Adipose tissue (tissue), 3 donors: ENCODE measurements around the gene ADAP1. TPM values are rescaled to one million over a fixed set of nuclear protein-coding genes. Genes with fewer than 3 reads are reported as not detected.

Experiments used
- H3K27ac ChIP-seq: one replicate; pipeline ENCODE4 v1.5.1; 2013; ENCODE audit warnings: low read depth, low read length
- WGBS, 3 donors: extraction: QIAGEN DNeasy Blood & Tissue Kit; methylation state at CpG; one replicate each; pipeline ENCODE4 v1.1.7; 2013; 5-methylcytosine and 5-hydroxymethylcytosine counted together
- polyA plus RNA-seq, 3 donors: library from polyadenylated mRNA; stranded (reverse); fragments of 200-250 nt; gene quantifications; one replicate each; pipeline ENCODE4 v1.2.3, GENCODE V29; 2013
- donor health status: healthy with polysubstance abuse.
- donor health status: Bipolar disorder and iron deficiency.
- donor health status: healthy.

The ADAP1 gene
- polyA plus RNA-seq, 3 donors, result 8.7 to 11.7 (median 9.8) TPM

DNA sequence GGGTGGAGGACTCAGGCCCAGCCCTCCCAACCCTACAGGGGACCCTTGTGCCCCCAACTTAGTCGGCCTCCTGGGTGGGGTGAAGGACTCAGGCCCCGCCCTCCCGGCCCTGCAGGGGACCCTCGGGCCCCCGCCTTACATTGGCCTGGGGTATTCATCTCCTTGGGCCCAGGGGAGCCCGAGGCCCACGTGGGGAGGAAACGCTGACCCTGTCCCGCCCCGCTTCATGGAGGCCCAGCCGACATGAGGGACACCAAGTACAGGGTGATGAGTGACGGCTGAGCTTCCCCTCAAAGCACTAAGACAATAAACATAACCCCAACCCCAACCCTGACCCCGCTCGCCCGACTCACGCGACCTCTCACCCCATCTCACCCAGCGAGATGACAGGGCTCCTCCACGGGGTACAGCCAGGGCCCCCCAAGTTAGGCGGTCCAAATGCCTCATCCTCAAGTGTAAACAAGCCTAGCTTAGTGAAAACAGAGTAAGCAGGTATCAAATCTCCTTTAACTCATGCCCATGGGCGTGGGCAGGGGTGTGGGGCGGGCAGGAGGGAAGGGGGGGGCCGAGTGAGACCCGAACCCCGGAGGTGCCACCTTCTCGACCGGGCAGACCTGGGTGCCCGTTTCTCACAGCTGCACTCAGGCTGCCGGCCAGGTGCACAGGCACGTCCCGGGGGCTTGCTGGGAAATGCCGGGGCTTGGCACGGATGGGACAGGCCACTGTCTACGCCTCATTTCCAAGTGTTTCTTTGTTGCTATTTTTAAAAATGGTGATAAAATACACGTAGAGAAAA is 36.7 kb upstream of the ADAP1 start:
- 58 to 71% (median 65%) methylated on average over 33 to 35 of the region's 35 CpGs for WGBS, 3 donors
- no peak overlapping the region for H3K27ac ChIP-seq

- no peak overlapping the region for H3K27ac ChIP-seq
- WGBS, 3 donors, result 74 to 83% (median 77%) methylated on average over 35 to 36 of the region's 36 CpGs
These were observed 36.0 kb upstream of the ADAP1 start for GRCh38 chr7:990352-990932.

DNA sequence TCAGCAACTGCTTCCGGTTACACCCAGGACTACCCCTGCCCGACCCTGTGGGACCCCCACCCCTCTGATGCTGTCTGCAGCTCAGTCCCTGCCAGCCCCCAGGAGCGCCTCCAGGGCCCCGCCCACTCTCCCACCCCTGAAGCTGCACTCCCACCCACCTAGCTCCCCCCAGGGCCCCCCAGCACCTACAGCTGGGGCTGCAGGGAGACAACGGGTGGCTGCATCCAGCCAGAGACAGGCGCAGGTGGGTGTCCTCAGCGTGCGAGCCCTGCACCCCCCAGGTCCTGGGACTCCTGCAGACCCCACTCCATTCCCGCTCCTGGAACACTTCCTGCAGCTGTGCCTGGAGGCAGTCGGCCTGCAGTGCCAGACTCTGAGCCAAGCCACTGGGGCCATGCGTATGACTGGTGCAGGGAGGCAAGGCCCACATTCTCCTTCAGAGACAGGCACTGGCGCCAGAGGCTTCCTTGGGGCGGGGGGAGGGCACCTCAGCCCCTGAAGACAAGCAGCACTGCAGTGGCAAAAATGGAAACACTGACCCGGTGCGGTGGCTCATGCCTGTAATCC is 34.6 kb upstream of the ADAP1 start:
- WGBS, 3 donors, result 57 to 70% (median 59%) methylated on average over 15 of the region's 15 CpGs
- H3K27ac ChIP-seq, result no peak overlapping the region

DNA sequence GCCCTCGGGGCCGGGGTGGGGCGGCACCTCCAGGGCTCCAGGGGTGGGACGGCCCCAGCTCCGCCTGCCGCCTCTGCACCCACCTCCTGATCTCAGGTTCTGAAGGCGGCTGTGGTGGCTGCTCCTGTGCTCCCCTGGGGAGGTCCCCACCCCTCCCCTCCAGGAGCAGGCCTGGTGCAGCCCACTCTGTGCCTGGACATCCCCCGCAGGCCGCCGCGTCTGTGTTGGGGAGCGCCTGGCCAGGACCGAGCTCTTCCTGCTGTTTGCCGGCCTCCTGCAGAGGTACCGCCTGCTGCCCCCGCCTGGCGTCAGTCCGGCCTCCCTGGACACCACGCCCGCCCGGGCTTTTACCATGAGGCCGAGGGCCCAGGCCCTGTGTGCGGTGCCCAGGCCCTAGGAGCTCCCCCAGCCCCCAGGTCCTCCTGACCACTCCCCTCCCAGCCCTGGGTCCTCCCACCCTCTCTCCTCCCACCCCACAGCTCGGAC is 34.0 kb upstream of the ADAP1 start:
- WGBS, 3 donors, result 10 to 41% (median 15%) methylated on average over 22 to 24 of the region's 24 CpGs
- H3K27ac ChIP-seq, result no peak overlapping the region

GRCh38 chr7:987909-988308 is 33.4 kb upstream of the ADAP1 start:
- WGBS, 3 donors, result 33 to 47% (median 34%) methylated on average over 6 of the region's 6 CpGs

GRCh38 chr7:986766-987751 is 32.6 kb upstream of the ADAP1 start:
- H3K27ac ChIP-seq, result no peak overlapping the region
- 80 to 85% (median 85%) methylated on average over 48 to 56 of the region's 56 CpGs for WGBS, 3 donors

More at GRCh38 chr7:987909-988308, 33.4 kb upstream of the ADAP1 start:
- H3K27ac ChIP-seq, result no peak overlapping the region

GRCh38 chr7:985915-986741 is 31.6 kb upstream of the ADAP1 start:
- no peak overlapping the region for H3K27ac ChIP-seq
- 34 to 54% (median 53%) methylated on average over 41 of the region's 41 CpGs for WGBS, 3 donors

DNA sequence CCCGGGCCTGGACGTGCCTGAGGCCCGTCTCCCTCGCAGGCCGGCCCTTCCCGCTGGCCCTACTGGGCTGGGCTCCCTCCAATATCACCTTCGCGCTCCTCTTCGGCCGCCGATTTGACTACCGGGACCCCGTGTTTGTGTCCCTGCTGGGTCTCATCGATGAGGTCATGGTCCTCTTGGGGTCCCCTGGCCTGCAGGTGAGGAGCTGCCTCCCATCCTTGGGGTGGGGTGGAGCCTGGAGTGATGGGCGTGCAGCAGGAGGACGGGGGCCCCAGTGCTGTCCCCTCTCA is 30.6 kb upstream of the ADAP1 start:
- 76 to 84% (median 81%) methylated on average over 10 to 16 of the region's 16 CpGs for WGBS, 3 donors
- H3K27ac ChIP-seq, result no peak overlapping the region

DNA sequence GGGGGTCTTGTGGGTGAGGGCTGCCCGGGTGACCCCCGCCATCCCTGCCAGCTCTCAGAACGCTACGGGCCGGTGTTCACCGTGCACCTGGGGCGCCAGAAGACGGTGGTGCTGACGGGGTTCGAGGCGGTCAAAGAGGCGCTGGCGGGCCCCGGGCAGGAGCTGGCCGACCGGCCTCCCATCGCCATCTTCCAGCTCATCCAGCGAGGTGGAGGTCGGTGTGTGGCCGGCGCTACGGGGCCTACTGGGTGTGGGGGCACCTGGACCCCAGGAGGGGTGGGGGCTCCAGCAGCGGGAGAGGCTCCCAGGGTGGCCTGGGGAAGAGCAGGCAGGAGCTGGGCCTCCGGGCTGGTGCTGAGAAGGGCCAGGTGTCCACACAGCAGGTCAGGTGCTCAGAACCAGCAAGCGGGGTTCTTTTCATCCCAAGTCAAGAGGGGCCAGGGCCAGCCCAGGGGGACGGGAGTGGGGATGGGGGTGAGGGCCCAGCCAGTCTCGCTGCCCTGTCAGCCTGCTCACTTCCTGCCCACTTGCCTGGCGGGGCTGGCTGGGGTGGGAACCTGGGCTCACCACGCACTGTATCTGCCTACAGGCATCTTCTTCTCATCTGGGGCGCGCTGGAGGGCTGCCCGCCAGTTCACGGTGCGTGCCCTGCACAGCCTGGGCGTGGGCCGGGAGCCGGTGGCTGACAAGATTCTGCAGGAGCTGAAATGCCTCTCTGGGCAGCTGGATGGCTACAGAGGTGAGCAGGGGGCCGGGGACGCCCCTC is 30.1 kb upstream of the ADAP1 start:
- H3K27ac ChIP-seq, result no peak overlapping the region
- 85 to 90% (median 89%) methylated on average over 34 to 39 of the region's 39 CpGs for WGBS, 3 donors

DNA sequence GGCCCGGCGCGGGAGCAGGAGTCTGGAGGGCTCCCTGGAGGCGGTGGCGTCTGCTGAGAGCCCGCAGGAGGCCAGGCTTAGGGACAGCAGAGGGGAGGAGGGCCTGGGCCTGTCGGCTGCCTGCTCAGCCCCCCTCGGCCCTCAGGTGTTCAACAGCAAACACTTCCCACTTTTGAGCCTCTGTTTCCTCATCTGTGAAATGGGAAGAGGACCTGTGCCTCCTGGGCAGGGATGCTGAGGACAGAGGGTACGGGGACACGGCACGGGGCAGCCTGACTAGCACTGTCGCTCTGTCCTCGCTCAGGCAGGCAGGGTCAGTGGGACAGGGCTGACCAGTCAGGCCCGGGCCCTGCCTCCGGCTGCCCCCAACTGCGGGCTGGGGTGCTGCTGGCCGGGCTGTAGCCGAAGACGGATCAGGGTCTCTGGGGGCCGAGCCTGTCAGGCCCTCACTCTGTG is 29.2 kb upstream of the ADAP1 start:
- WGBS, 3 donors, result 85 to 90% (median 87%) methylated on average over 20 of the region's 20 CpGs
- no peak overlapping the region for H3K27ac ChIP-seq

DNA sequence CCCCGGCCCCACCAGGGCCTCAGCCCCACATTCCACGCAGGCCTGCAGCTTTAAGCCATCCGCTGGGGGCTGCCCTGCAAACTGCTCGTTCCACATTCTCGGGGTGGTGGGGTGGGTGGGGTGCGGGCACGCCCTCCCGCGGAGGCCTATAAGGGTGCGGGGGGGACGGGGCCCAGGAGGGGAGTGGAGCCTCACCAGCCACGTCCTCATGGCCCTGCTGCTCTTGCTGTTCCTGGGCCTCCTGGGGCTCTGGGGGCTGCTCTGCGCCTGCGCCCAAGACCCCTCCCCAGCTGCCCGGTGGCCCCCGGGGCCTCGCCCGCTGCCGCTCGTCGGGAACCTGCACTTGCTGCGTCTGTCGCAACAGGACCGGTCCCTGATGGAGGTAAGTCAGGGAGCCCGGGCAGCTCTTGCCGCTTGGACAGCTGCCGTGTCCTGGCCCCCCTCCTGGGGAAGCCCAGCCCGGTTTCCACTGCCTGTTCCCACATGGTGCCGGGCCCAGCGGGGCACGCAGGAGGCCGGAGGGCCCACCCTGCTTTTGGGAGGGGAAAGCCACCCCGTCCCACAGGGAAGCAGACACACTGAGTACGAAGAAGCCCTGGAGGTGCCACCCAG is 28.6 kb upstream of the ADAP1 start, which contains the start of gene CYP2W1:
Gene CYP2W1, plus strand, starts transcription at position 178 of the 612 bp plus-strand sequence. Its CDS starts 31 bp downstream, at position 209.
- WGBS, 3 donors, result 48 to 60% (median 56%) methylated on average over 27 to 34 of the region's 34 CpGs
- no peak within 1 kb of the TSS for H3K27ac ChIP-seq

- no peak overlapping the region for H3K27ac ChIP-seq
- WGBS, 3 donors, result 70 to 78% (median 76%) methylated on average over 10 of the region's 10 CpGs
These were observed 28.1 kb upstream of the ADAP1 start for GRCh38 chr7:982511-983003.

DNA sequence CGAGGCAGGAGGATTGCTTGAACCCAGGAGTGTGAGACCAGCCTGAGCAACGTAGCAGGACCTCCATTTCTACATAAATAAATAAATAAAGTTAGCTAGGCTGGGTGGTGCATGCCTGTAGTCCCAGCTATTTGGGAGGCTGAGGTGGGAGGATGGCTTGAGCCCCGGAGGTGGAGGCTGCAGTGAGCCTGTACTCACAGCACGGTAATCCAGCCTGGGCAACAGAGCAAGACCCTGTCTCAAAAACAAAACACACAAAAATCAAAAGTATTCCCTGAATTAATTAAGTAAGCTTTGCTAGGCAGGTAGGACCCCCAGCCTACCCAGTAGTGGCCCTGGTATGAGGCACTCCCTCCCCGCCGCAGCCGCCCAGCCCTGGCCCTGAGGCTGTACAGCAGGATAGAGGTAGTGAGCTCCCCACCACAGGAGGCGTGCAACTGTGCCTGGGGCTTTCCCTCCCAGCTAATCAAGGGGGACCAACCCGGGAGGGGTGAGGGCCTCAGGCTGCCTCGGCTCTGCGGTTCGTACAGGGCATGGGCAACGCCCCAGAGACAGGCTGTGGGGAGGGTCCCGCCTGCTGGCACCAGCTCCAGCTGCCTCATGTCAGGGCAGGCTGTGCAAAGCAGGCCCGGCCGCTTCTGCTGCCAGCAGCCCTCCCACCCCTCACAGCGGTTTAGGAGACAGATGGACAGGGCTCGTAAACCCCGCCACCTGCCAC is 27.5 kb upstream of the ADAP1 start:
- no peak overlapping the region for H3K27ac ChIP-seq
- WGBS, 3 donors, result 81 to 85% (median 84%) methylated on average over 17 to 19 of the region's 19 CpGs

- no peak overlapping the region for H3K27ac ChIP-seq
- 57 to 82% (median 68%) methylated on average over 15 of the region's 15 CpGs for WGBS, 3 donors
These were observed 25.5 kb upstream of the ADAP1 start for GRCh38 chr7:979886-980571.

GRCh38 chr7:979151-979550 is 24.7 kb upstream of the ADAP1 start:
- no peak overlapping the region for H3K27ac ChIP-seq
- WGBS, 3 donors, result 77 to 88% (median 82%) methylated on average over 16 of the region's 16 CpGs
